Mesodermal cell (in vitro differentiated cells): Measurements from ENCODE around the gene ETNPPL.

Experiments used
- H3K27ac ChIP-seq: 2 replicates; pipeline ENCODE4 v1.7.0; 2013; ENCODE audit warnings: mild to moderate bottlenecking, low read depth, low read length, moderate library complexity; ENCODE audit not compliant: severe bottlenecking
- H3K36me3 ChIP-seq: 2 replicates; pipeline ENCODE4 v1.7.1; 2013; ENCODE audit warnings: mild to moderate bottlenecking, low read length, moderate library complexity; ENCODE audit not compliant: control insufficient read depth, insufficient read depth
- H3K4me1 ChIP-seq: one replicate; pipeline ENCODE4 v1.7.1; 2013; ENCODE audit warnings: mild to moderate bottlenecking, low read length; ENCODE audit not compliant: insufficient read depth, control insufficient read depth, poor library complexity, severe bottlenecking
- H3K4me3 ChIP-seq: 2 replicates; pipeline ENCODE4 v1.7.0; 2013; ENCODE audit warnings: low read length, control low read depth, mild to moderate bottlenecking; ENCODE audit not compliant: insufficient read depth, poor library complexity, severe bottlenecking; ENCODE audit errors: extremely low read depth
- H3K9me3 ChIP-seq: 2 replicates; pipeline ENCODE4 v1.7.1; 2013; ENCODE audit warnings: mild to moderate bottlenecking, low read length, moderate library complexity; ENCODE audit not compliant: control insufficient read depth
- WGBS, 2 experiments: methylation state at CpG; one replicate each; pipeline ENCODE4 v1.1.5; 2013; ENCODE audit warnings: missing lambda C conversion rate in 2 of 2; ENCODE audit not compliant: insufficient coverage in 2 of 2; 5-methylcytosine and 5-hydroxymethylcytosine counted together

Gene ETNPPL

DNA sequence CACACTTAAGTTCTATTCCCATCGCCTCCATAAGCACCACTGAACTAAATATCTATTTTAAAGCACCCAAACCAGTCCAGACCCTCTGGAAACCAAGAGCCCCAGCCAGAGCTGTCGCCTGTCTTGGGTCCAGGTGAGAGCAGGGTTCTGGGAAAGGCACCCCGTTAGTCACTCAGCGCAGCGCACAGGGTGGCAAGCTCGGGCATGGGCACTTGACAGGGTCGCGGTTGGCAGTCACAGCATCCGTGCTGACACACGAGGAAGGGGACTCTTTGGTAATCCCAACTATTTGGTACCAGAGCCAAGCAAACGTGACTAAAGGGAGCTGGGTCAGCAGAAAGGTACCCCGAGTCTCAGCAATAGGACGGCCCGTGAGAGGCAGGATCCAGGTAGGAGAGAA lies 24.3 kb upstream of the ETNPPL start:
- no peaks in the 10 kb centered on the region for H3K9me3 ChIP-seq
- no peaks in the 10 kb centered on the region for H3K4me1 ChIP-seq
- H3K4me3 ChIP-seq = no peak overlapping the region
- 89 to 91% methylated on average over 13 of the region's 14 CpGs for WGBS, 2 experiments
- no peaks in the 10 kb centered on the region for H3K36me3 ChIP-seq
- H3K27ac ChIP-seq = no peak overlapping the region

GRCh38 chr4:108786351-108786750 lies 23.5 kb upstream of the ETNPPL start:
- Histone ChIP-seq H3K9me3 (no peaks in the 10 kb centered on the region), H3K4me3 (no peak overlapping the region), H3K27ac (no peak overlapping the region), H3K36me3 (no peaks in the 10 kb centered on the region), H3K4me1 (no peaks in the 10 kb centered on the region)
- 90 to 94% methylated on average over 5 to 7 of the region's 8 CpGs for WGBS, 2 experiments

- no peaks in the 10 kb centered on the region for H3K36me3 ChIP-seq
- H3K27ac ChIP-seq = no peak overlapping the region
- no peaks in the 10 kb centered on the region for H3K9me3 ChIP-seq
- no CpG with 5 or more reads among the region's 3 CpGs for WGBS, 2 experiments
- H3K4me1 ChIP-seq = no peaks in the 10 kb centered on the region
- no peak overlapping the region for H3K4me3 ChIP-seq
These were observed 21.0 kb upstream of the ETNPPL start for GRCh38 chr4:108783665-108784463.

DNA sequence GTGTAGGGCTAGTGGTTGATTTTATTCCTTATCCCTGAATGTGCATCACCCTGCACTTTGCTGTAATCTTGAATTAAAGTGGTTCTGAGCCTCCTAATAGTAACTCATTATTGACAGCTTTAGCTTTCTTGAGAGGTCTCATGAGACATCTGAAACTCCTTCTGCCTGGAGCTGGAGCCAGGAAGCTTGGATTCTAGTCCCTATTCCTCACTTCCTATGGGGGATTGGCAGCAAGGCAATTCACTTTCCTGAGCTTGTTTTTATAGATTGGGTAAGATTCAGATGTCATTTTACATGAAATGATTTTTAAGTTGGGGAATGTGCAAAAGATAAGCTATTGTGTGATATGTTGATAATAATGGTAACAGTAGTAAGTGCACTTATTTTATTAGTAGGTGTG lies 17.1 kb upstream of the ETNPPL start:
- H3K9me3 ChIP-seq = no peaks in the 10 kb centered on the region
- H3K27ac ChIP-seq = no peak overlapping the region
- H3K4me1 ChIP-seq = no peaks in the 10 kb centered on the region
- H3K36me3 ChIP-seq = no peaks in the 10 kb centered on the region
- no peak overlapping the region for H3K4me3 ChIP-seq

- no peaks in the 10 kb centered on the region for H3K9me3 ChIP-seq
- H3K4me3 ChIP-seq = no peak overlapping the region
- H3K4me1 ChIP-seq = no peaks in the 10 kb centered on the region
- H3K36me3 ChIP-seq = no peaks in the 10 kb centered on the region
- WGBS, 2 experiments = 76% methylated on average over 2 of the region's 2 CpGs; no CpG with 5 or more reads in 1 of the 2 experiments
- no peak overlapping the region for H3K27ac ChIP-seq
These were observed 14.5 kb upstream of the ETNPPL start for GRCh38 chr4:108777388-108777787.

DNA sequence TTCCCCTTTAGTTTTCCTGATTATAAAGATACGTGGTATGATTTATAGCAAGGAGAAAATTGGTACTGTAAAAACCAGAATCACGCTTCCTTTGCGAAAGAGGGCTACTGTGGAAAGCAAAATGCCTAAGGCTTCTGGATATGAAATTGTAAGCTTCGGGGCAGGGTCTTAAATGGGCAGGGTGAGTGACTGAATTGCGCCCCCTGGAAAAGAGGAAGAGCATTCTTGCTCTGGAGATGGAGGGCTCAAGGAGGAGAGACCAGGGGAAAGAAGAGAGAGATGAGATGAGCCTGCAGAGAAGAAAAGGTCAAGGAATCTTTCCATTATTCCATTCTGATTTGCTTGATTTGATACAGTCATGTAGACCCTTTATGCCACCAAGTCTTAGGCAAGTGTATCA lies 13.1 kb upstream of the ETNPPL start:
- no peak overlapping the region for H3K27ac ChIP-seq
- H3K9me3 ChIP-seq = no peaks in the 10 kb centered on the region
- no peaks in the 10 kb centered on the region for H3K4me1 ChIP-seq
- no peaks in the 10 kb centered on the region for H3K36me3 ChIP-seq
- no peak overlapping the region for H3K4me3 ChIP-seq
- WGBS, 2 experiments = 89% methylated on average over 4 of the region's 5 CpGs

DNA sequence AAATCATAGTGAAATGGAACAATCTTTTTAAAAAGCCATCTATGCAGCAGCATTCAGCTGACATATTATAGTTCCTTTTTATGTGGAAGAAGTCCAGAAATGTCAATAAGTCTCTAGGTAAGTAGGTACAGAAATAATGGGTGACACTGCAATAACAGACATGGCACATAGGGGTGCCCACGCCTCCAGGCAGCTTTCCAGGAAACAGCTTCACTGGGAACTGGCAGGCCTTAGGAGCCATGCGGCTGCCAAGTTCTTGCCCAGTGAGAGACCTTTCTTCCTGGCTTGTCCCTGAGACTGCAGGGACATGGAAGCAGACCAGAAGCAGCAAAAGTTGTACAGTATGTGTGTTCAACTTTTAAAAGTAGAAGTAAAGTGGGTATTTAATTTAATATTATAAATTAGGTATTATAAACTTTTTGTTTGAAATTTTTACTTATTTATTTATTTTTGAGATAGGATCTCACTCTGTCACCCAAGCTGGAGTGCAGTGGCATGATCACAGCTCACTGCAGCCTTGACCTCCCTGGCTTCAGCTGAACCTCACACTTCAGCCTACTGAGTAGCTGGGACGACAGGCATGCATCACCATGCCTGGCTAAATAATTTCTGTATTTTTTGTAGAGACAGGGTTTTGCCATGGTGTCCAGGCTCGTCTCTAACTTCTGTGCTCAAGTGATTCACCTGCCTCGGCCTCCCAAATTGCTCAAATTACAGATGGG lies 12.1 kb upstream of the ETNPPL start:
- Histone ChIP-seq H3K4me1 (no peaks in the 10 kb centered on the region), H3K27ac (no peak overlapping the region), H3K4me3 (no peak overlapping the region), H3K9me3 (no peaks in the 10 kb centered on the region), H3K36me3 (no peaks in the 10 kb centered on the region)
- WGBS, 2 experiments = 94 to 98% methylated on average over 4 to 5 of the region's 5 CpGs

GRCh38 chr4:108772402-108772801 lies 9.5 kb upstream of the ETNPPL start:
- 92% methylated on average over 6 to 7 of the region's 7 CpGs for WGBS, 2 experiments
- no peak overlapping the region for H3K27ac ChIP-seq
- H3K9me3 ChIP-seq = no peaks in the 10 kb centered on the region
- no peaks in the 10 kb centered on the region for H3K4me1 ChIP-seq
- no peak overlapping the region for H3K4me3 ChIP-seq
- no peaks in the 10 kb centered on the region for H3K36me3 ChIP-seq

GRCh38 chr4:108766058-108766457 lies 3.2 kb upstream of the ETNPPL start:
- H3K27ac ChIP-seq = no peak overlapping the region
- no peaks in the 10 kb centered on the region for H3K36me3 ChIP-seq
- H3K4me3 ChIP-seq = no peak overlapping the region
- WGBS, 2 experiments = 90% methylated on average over 2 of the region's 3 CpGs; no CpG with 5 or more reads in 1 of the 2 experiments
- H3K4me1 ChIP-seq = peaks cover 6% of the 10 kb centered on the region
- H3K9me3 ChIP-seq = no peaks in the 10 kb centered on the region

- Histone ChIP-seq H3K27ac (no peak overlapping the region), H3K9me3 (no peaks in the 10 kb centered on the region), H3K4me3 (no peak overlapping the region), H3K36me3 (no peaks in the 10 kb centered on the region), H3K4me1 (peaks cover 6% of the 10 kb centered on the region)
- WGBS, 2 experiments = no CpG with 5 or more reads among the region's 4 CpGs
These were observed 1.1 kb upstream of the ETNPPL start for GRCh38 chr4:108763986-108764385.

DNA sequence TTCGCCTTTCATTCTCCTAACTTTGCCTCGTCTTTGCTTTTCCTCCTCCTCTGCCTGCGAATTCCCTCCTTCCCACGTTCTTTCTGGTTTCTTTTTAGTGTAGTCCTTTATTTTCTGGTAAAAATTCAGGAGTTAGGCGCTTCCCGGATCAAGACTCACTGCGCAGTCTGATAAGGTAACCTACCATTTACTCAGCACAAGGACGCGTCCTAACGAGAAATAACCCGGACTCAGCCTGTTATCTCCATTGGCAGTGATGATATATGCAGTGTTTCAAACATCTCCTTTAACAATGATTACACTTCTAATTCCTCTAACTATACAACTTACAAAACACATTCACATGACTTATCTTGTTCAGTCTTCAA lies 357 bp upstream of the ETNPPL start:
- peaks cover 6% of the 10 kb centered on the region for H3K4me1 ChIP-seq
- no peaks in the 10 kb centered on the region for H3K9me3 ChIP-seq
- 53 to 76% methylated on average over 5 to 6 of the region's 11 CpGs for WGBS, 2 experiments
- H3K4me3 ChIP-seq = peak overlapping the region; percentile 48
- no peak overlapping the region for H3K27ac ChIP-seq
- H3K36me3 ChIP-seq = no peaks in the 10 kb centered on the region
